ENCODE data around the gene COL24A1.
"Not testable (repeated sequence)": the region's sequence is repeated elsewhere in the genome, so short reads cannot be mapped to it uniquely, and the experiment has no call there.

Gene COL24A1

GRCh38 chr1:86152887-86153286 is 3.7 kb downstream of the COL24A1 start:
- no peak for DNase-seq (ENCODE audit: low read depth)

GRCh38 chr1:86151427-86151826 is 5.1 kb downstream of the COL24A1 start:
- DNase-seq (ENCODE audit: low read depth), result peak; percentile 54

GRCh38 chr1:86150553-86151055 is 6.0 kb downstream of the COL24A1 start:
- no peak for DNase-seq (ENCODE audit: low read depth)

GRCh38 chr1:86149591-86149990 is 7.0 kb downstream of the COL24A1 start:
- no peak for DNase-seq (ENCODE audit: low read depth)

GRCh38 chr1:86147755-86148154 is 8.8 kb downstream of the COL24A1 start:
- DNase-seq (ENCODE audit: low read depth), result no peak

- no peak for DNase-seq (ENCODE audit: low read depth)
Observed at GRCh38 chr1:86146566-86146965, 10.0 kb downstream of the COL24A1 start.

GRCh38 chr1:86140281-86140880 is 16.2 kb downstream of the COL24A1 start:
- no peak for DNase-seq (ENCODE audit: low read depth)

- no peak for DNase-seq (ENCODE audit: low read depth)
Observed at GRCh38 chr1:86138746-86139145, 17.8 kb downstream of the COL24A1 start.

- DNase-seq (ENCODE audit: low read depth), result peak; percentile 72
Observed at GRCh38 chr1:86137436-86137835, 19.1 kb downstream of the COL24A1 start.

- DNase-seq (ENCODE audit: low read depth), result no peak
Observed at GRCh38 chr1:86119214-86119764, 37.3 kb downstream of the COL24A1 start.

GRCh38 chr1:86114816-86115400 is 41.7 kb downstream of the COL24A1 start:
- no peak for DNase-seq (ENCODE audit: low read depth)

- DNase-seq (ENCODE audit: low read depth), result no peak
Observed at GRCh38 chr1:86114236-86114635, 42.3 kb downstream of the COL24A1 start.

GRCh38 chr1:86111590-86111989 is 45.0 kb downstream of the COL24A1 start:
- DNase-seq (ENCODE audit: low read depth), result not testable (repeated sequence)

GRCh38 chr1:86110451-86111129 is 46.0 kb downstream of the COL24A1 start:
- no peak for DNase-seq (ENCODE audit: low read depth)

- no peak for DNase-seq (ENCODE audit: low read depth)
Observed at GRCh38 chr1:86105533-86105866, 51.1 kb downstream of the COL24A1 start.

GRCh38 chr1:86104606-86105532 is 51.7 kb downstream of the COL24A1 start:
- no peak for DNase-seq (ENCODE audit: low read depth)

- no peak for DNase-seq (ENCODE audit: low read depth)
Observed at GRCh38 chr1:86101616-86102015, 55.0 kb downstream of the COL24A1 start.

- DNase-seq (ENCODE audit: low read depth), result no peak
Observed at GRCh38 chr1:86100401-86100800, 56.2 kb downstream of the COL24A1 start.

GRCh38 chr1:86089765-86090164 is 66.8 kb downstream of the COL24A1 start:
- no peak for DNase-seq (ENCODE audit: low read depth)

GRCh38 chr1:86085741-86086409 is 70.7 kb downstream of the COL24A1 start:
- no peak for DNase-seq (ENCODE audit: low read depth)

GRCh38 chr1:86084998-86085397 is 71.6 kb downstream of the COL24A1 start:
- DNase-seq (ENCODE audit: low read depth), result no peak

GRCh38 chr1:86082183-86082582 is 74.4 kb downstream of the COL24A1 start:
- no peak for DNase-seq (ENCODE audit: low read depth)

Measured in HS-5 (cell line).